22Rv1 (cell line): ENCODE data around the gene SH2B3.

Source experiments
- CTCF ChIP-seq: fragments of 450-650 bp; IDR thresholded peaks from 2 replicates; pipeline ENCODE4 v1.5.1; 2017; ENCODE audit warnings: mild to moderate bottlenecking
- ZFX ChIP-seq: fragments of 450-650 bp; IDR thresholded peaks from 2 replicates; pipeline ENCODE4 v1.6.1; 2017; ENCODE audit warnings: antibody characterized with exemption, borderline replicate concordance

DNA sequence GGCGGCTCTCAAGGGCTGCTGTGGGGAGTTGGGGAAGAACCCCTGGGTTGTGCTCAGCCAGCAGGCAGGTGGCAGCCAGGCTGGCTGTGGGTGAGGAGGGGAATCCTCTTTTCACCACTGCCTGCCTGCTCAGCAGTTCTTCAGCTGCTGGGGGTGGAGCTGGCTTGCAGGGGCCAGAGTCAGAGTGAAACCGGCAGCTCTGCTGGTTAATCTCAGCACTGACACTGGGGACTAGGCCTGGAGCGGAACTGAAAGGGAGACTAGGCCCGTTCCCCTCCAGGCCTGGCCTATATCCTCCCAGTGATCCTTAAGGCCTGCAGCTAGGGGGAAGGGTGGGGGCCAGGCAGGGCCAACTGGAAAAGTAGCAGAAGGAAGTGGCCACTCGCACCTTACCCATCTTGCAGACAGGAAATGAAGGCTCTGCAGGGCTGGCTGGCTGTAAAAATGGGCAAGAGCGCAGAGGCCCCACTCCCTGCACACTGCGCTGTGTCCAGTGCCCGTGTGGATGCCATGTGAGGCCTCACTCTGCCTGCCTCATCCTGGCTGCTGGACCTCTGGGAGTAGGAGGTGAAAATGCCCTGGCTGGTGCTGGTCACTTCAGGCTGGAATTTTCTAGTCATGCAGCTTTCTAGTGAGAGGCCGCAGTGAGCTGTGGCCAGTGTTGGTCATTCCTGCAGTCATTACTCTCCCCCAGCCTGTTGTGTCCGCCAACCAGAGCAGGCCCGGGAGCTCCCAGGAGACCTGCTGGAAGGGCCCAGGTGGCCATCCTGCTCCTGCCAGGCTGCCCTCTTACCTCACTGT is 39.4 kb downstream of the SH2B3 start:
- TF ChIP-seq CTCF (no peak), ZFX (no peak)
